SU-DHL-6 (cell line): ENCODE results near the gene ANKRD28.

ENCODE experiments used
- H2AFZ ChIP-seq: fragments of 200-600 bp; sonication (generic); 2 replicates; pipeline ENCODE4 v1.6.1; 2014; ENCODE audit warnings: low read depth, mild to moderate bottlenecking, moderate library complexity, mixed read lengths, antibody characterized with exemption, low read length; ENCODE audit not compliant: severe bottlenecking
- H3F3A ChIP-seq: fragments of 200-600 bp; shearing (Covaris generic); 2 replicates; pipeline ENCODE4 v1.6.0; 2016; ENCODE audit warnings: antibody characterized with exemption, mild to moderate bottlenecking; ENCODE audit not compliant: insufficient read depth
- H3K27ac ChIP-seq: fragments of 200-600 bp; sonication (generic); 2 replicates; pipeline ENCODE4 v1.5.1; 2016; ENCODE audit warnings: low read depth, mild to moderate bottlenecking, low read length, moderate library complexity, mixed read lengths
- H3K27me3 ChIP-seq: fragments of 200-600 bp; sonication (generic), shearing (Covaris generic); 2 replicates; pipeline ENCODE4 v1.6.0; 2014; ENCODE audit warnings: mild to moderate bottlenecking, low read length
- H3K36me3 ChIP-seq: fragments of 200-600 bp; sonication (generic); 2 replicates; pipeline ENCODE4 v1.6.1; 2014; ENCODE audit warnings: mild to moderate bottlenecking, low read length, mixed read lengths
- H3K4me2 ChIP-seq: fragments of 300-600, 200-600 bp; shearing (Covaris generic), sonication (generic); 2 replicates; pipeline ENCODE4 v1.6.0; 2014; ENCODE audit warnings: low read length, low read depth, mild to moderate bottlenecking; ENCODE audit not compliant: poor library complexity, severe bottlenecking
- H3K4me3 ChIP-seq: fragments of 200-600 bp; sonication (generic); 2 replicates; pipeline ENCODE4 v1.5.1; 2014; ENCODE audit warnings: antibody characterized with exemption, low read length, mild to moderate bottlenecking, mixed read lengths; ENCODE audit not compliant: insufficient read depth, poor library complexity, severe bottlenecking
- H3K79me2 ChIP-seq: fragments of 200-600 bp; sonication (generic); 2 replicates; pipeline ENCODE4 v1.6.1; 2014; ENCODE audit warnings: mild to moderate bottlenecking, low read length, moderate library complexity; ENCODE audit not compliant: insufficient read depth
- H3K9ac ChIP-seq: fragments of 200-600 bp; sonication (generic); 2 replicates; pipeline ENCODE4 v1.7.0; 2014; ENCODE audit warnings: mild to moderate bottlenecking, low read length
- H3K9me2 ChIP-seq: fragments of 200-600 bp; sonication (generic); replicated peaks from 2 replicates; pipeline ENCODE4 v1.6.1; 2014; ENCODE audit warnings: low read length; ENCODE audit not compliant: insufficient read depth
- H3K9me3 ChIP-seq: fragments of 200-600 bp; sonication (generic); 2 replicates; pipeline ENCODE4 v1.6.1; 2014; ENCODE audit warnings: low read length, mixed read lengths; ENCODE audit not compliant: insufficient read depth
- H4K20me1 ChIP-seq: fragments of 200-600 bp; sonication (generic); 2 replicates; pipeline ENCODE4 v1.6.1; 2014; ENCODE audit warnings: low read depth, mild to moderate bottlenecking, antibody characterized with exemption, low read length, moderate library complexity, mixed read lengths
- CTCF ChIP-seq: fragments of 200-600 bp; sonication (generic); IDR thresholded peaks from one replicate; pipeline ENCODE4 v1.5.1; 2017; ENCODE audit warnings: antibody characterized with exemption, mild to moderate bottlenecking, low read length, moderate library complexity; ENCODE audit not compliant: insufficient read depth, poor library complexity, severe bottlenecking
- EZH2phosphoT487 ChIP-seq: fragments of 200-600 bp; sonication (generic), shearing (Covaris generic); conservative IDR thresholded peaks from 2 replicates; pipeline ENCODE4 v1.6.1; 2018; ENCODE audit warnings: mild to moderate bottlenecking, antibody characterized with exemption, low read length, moderate library complexity, mixed read lengths

Gene ANKRD28

GRCh38 chr3:15791525-15791924, 6.3 kb downstream of the ANKRD28 start:
- TF ChIP-seq CTCF (no peak), EZH2phosphoT487 (no peak)
- Histone ChIP-seq H3K9me3 (no peaks in the 10 kb centered on the region), H2AFZ (no peak overlapping the region), H3K4me3 (no peak overlapping the region), H3K9ac (no peak overlapping the region), H3K27me3 (no peaks in the 10 kb centered on the region), H3F3A (0 out of 2 replicates have a peak, but pooled peaks cover 12% of the 10 kb centered on the region), H3K27ac (no peak overlapping the region), H3K9me2 (no peaks in the 10 kb centered on the region), H3K36me3 (peaks cover 15% of the 10 kb centered on the region), H4K20me1 (no peaks in the 10 kb centered on the region), H3K79me2 (peaks cover 36% of the 10 kb centered on the region), H3K4me2 (no peak overlapping the region)

GRCh38 chr3:15787941-15788340, 9.8 kb downstream of the ANKRD28 start:
- H3K27ac ChIP-seq: no peak overlapping the region
- H2AFZ ChIP-seq: no peak overlapping the region
- TF ChIP-seq CTCF: no peak
- TF ChIP-seq EZH2phosphoT487: no peak
- no peak overlapping the region for H3K4me3 ChIP-seq
- no peaks in the 10 kb centered on the region for H3K27me3 ChIP-seq
- H3K9me3 ChIP-seq: no peaks in the 10 kb centered on the region
- H4K20me1 ChIP-seq: no peaks in the 10 kb centered on the region; the same call in 1 of the 2 replicates
- no peaks in the 10 kb centered on the region for H3K9me2 ChIP-seq
- H3K9ac ChIP-seq: no peak overlapping the region
- H3F3A ChIP-seq: 0 out of 2 replicates have a peak, but pooled peaks cover 3% of the 10 kb centered on the region
- H3K4me2 ChIP-seq: no peak overlapping the region
- peaks cover 26% of the 10 kb centered on the region; the same call in 1 of the 2 replicates for H3K79me2 ChIP-seq
- H3K36me3 ChIP-seq: peaks cover 6% of the 10 kb centered on the region

DNA sequence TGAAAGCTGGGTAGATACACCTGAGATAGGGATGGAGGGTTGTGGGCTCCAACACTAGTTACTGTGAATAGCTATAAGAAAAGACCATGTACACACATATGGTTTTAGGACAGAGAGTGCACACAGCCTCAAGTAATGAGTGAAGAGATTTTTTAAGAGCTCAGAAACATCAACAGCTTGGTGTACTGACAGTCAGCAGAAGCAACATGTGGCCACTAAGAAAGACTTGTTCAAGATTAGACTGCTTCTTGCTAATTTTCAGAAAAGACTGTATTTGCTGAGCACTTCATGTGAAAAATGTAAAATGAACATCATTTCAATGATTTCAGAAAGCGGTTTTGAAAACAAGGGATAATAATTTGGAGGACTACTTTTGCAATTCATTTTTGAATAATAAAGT, 10.3 kb downstream of the ANKRD28 start:
- Histone ChIP-seq H4K20me1 (no peaks in the 10 kb centered on the region; the same call in 1 of the 2 replicates), H3K9me2 (no peaks in the 10 kb centered on the region), H3K27me3 (no peaks in the 10 kb centered on the region), H2AFZ (no peak overlapping the region), H3K27ac (no peak overlapping the region), H3K79me2 (peaks cover 28% of the 10 kb centered on the region; the same call in 1 of the 2 replicates), H3F3A (0 out of 2 replicates have a peak, but pooled peaks cover 3% of the 10 kb centered on the region), H3K36me3 (peaks cover 5% of the 10 kb centered on the region; the same call in 1 of the 2 replicates), H3K9me3 (no peaks in the 10 kb centered on the region), H3K4me3 (no peak overlapping the region), H3K9ac (no peak overlapping the region), H3K4me2 (no peak overlapping the region)
- TF ChIP-seq EZH2phosphoT487: no peak
- TF ChIP-seq CTCF: no peak
